ENCODE results near the gene B9D1. TPM values are rescaled to one million over a fixed set of nuclear protein-coding genes. Genes with fewer than 3 reads are reported as not detected.
"Not testable (repeated sequence)": the region's sequence is repeated elsewhere in the genome, so short reads cannot be mapped to it uniquely, and the experiment has no call there.

B9D1 gene
- total and polyA plus RNA-seq, 2 experiments from 2014 or later, result 35.2 to 63.5 TPM

DNA sequence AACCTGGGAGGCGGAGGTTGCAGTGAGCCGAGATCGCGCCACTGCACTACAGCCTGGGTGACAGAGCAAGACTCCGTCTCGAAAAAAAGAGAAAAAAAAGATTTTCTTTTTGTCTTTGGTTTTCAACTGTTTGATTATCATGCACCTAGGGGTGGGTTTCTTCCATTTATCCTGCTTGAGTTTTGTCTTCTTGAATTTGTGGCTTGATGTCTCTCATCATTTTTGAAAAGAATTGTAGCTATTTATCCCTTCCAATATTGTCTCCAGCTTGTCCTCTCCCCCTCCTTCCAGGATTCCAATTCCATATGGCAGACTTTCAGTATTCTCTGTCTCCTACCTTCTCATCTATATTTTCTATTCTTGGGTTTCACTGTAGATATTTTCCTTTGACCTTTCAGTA lies 7.8 kb downstream of the B9D1 start:
- no peak for ATAC-seq

DNA sequence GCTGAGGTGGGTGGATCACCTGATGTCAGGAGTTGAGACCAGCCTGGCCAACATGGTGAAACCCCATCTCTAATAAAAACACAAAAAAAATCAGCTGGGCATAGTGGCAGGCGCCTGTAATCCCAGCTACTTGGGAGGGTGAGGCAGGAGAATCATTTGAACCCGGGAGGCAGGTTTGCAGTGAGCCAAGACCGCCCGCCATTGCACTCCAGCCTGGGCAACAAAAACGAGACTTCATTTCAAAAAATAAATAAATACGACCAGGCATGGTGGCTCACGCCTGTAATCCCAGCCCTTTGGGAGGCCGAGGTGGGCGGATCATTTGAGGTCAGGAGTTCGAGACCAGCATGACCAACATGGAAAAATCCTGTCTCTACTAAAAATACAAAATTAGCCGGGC lies 9.1 kb downstream of the B9D1 start:
- H3K27me3 ChIP-seq (ENCODE audit: insufficient read depth); H3K9me2 ChIP-seq (ENCODE audit: insufficient read depth); H3K4me1 ChIP-seq (ENCODE audit: insufficient read depth); H3K4me2 ChIP-seq; H3K79me2 ChIP-seq (replicated peaks; ENCODE audit: insufficient read depth); H4K20me1 ChIP-seq (replicated peaks; ENCODE audit: insufficient read depth); H2AFZ ChIP-seq; H3K36me3 Mint-ChIP-seq (ENCODE audit: low read depth); ATAC-seq; H3K4me3 Mint-ChIP-seq; H3K27ac ChIP-seq (ENCODE audit: low read depth); H3K9me3 Mint-ChIP-seq; H3K27ac Mint-ChIP-seq; H3K27me3 Mint-ChIP-seq (ENCODE audit: insufficient read depth, low read depth, poor library complexity); H3K36me3 ChIP-seq (ENCODE audit: insufficient read depth); DNase-seq (ENCODE audit: low spot score); H3K4me3 ChIP-seq; H3F3A ChIP-seq (replicated peaks; ENCODE audit: low read depth); H3K4me1 Mint-ChIP-seq: not testable (repeated sequence)

More for the DNA sequence above, 7.8 kb downstream of the B9D1 start:
- Histone ChIP-seq H3K79me2 (replicated peaks; ENCODE audit: insufficient read depth) (no peaks in the 10 kb centered on the region), H3F3A (replicated peaks; ENCODE audit: low read depth) (no peaks in the 10 kb centered on the region), H3K27me3 (ENCODE audit: insufficient read depth) (no peaks in the 10 kb centered on the region), H3K4me2 (no peak overlapping the region), H3K27ac (ENCODE audit: low read depth) (no peak overlapping the region), H2AFZ (no peak overlapping the region), H4K20me1 (replicated peaks; ENCODE audit: insufficient read depth) (no peaks in the 10 kb centered on the region; the same call in 1 of the 2 replicates), H3K36me3 (ENCODE audit: insufficient read depth) (no peaks in the 10 kb centered on the region), H3K9me2 (ENCODE audit: insufficient read depth) (no peaks in the 10 kb centered on the region), H3K4me3 (no peak overlapping the region), H3K4me1 (ENCODE audit: insufficient read depth) (no peaks in the 10 kb centered on the region)
- Mint-ChIP-seq H3K27me3 (ENCODE audit: insufficient read depth, low read depth, poor library complexity) (no peaks in the 10 kb centered on the region), H3K9me3 (no peaks in the 10 kb centered on the region), H3K27ac (no peak overlapping the region), H3K4me3 (no peak overlapping the region), H3K4me1 (no peaks in the 10 kb centered on the region), H3K36me3 (ENCODE audit: low read depth) (peaks cover 7% of the 10 kb centered on the region; the same call in 2 of the 3 replicates)
- TF ChIP-seq, protein P1, sequence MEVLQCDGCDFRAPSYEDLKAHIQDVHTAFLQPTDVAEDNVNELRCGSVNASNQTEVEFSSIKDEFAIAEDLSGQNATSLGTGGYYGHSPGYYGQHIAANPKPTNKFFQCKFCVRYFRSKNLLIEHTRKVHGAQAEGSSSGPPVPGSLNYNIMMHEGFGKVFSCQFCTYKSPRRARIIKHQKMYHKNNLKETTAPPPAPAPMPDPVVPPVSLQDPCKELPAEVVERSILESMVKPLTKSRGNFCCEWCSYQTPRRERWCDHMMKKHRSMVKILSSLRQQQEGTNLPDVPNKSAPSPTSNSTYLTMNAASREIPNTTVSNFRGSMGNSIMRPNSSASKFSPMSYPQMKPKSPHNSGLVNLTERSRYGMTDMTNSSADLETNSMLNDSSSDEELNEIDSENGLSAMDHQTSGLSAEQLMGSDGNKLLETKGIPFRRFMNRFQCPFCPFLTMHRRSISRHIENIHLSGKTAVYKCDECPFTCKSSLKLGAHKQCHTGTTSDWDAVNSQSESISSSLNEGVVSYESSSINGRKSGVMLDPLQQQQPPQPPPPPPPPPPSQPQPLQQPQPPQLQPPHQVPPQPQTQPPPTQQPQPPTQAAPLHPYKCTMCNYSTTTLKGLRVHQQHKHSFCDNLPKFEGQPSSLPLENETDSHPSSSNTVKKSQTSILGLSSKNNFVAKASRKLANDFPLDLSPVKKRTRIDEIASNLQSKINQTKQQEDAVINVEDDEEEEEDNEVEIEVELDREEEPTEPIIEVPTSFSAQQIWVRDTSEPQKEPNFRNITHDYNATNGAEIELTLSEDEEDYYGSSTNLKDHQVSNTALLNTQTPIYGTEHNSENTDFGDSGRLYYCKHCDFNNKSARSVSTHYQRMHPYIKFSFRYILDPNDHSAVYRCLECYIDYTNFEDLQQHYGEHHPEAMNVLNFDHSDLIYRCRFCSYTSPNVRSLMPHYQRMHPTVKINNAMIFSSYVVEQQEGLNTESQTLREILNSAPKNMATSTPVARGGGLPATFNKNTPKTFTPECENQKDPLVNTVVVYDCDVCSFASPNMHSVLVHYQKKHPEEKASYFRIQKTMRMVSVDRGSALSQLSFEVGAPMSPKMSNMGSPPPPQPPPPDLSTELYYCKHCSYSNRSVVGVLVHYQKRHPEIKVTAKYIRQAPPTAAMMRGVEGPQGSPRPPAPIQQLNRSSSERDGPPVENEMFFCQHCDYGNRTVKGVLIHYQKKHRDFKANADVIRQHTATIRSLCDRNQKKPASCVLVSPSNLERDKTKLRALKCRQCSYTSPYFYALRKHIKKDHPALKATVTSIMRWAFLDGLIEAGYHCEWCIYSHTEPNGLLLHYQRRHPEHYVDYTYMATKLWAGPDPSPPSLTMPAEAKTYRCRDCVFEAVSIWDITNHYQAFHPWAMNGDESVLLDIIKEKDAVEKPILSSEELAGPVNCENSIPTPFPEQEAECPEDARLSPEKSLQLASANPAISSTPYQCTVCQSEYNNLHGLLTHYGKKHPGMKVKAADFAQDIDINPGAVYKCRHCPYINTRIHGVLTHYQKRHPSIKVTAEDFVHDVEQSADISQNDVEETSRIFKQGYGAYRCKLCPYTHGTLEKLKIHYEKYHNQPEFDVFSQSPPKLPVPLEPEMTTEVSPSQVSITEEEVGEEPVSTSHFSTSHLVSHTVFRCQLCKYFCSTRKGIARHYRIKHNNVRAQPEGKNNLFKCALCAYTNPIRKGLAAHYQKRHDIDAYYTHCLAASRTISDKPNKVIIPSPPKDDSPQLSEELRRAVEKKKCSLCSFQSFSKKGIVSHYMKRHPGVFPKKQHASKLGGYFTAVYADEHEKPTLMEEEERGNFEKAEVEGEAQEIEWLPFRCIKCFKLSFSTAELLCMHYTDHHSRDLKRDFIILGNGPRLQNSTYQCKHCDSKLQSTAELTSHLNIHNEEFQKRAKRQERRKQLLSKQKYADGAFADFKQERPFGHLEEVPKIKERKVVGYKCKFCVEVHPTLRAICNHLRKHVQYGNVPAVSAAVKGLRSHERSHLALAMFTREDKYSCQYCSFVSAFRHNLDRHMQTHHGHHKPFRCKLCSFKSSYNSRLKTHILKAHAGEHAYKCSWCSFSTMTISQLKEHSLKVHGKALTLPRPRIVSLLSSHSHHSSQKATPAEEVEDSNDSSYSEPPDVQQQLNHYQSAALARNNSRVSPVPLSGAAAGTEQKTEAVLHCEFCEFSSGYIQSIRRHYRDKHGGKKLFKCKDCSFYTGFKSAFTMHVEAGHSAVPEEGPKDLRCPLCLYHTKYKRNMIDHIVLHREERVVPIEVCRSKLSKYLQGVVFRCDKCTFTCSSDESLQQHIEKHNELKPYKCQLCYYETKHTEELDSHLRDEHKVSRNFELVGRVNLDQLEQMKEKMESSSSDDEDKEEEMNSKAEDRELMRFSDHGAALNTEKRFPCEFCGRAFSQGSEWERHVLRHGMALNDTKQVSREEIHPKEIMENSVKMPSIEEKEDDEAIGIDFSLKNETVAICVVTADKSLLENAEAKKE (CRISPR knock-in tag; IDR thresholded peaks at IDR 0.05), result no peak
- TF ChIP-seq, protein P2, sequence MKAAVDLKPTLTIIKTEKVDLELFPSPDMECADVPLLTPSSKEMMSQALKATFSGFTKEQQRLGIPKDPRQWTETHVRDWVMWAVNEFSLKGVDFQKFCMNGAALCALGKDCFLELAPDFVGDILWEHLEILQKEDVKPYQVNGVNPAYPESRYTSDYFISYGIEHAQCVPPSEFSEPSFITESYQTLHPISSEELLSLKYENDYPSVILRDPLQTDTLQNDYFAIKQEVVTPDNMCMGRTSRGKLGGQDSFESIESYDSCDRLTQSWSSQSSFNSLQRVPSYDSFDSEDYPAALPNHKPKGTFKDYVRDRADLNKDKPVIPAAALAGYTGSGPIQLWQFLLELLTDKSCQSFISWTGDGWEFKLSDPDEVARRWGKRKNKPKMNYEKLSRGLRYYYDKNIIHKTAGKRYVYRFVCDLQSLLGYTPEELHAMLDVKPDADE (IDR thresholded peaks at IDR 0.05), result no peak
- TF ChIP-seq CREB1 (CRISPR knock-in tag; IDR thresholded peaks at IDR 0.05; ENCODE audit: low read depth), result no peak
- no peak for TF ChIP-seq ZNF331 (CRISPR knock-in tag; IDR thresholded peaks at IDR 0.05; ENCODE audit: low read depth)
- TF ChIP-seq, protein P3, sequence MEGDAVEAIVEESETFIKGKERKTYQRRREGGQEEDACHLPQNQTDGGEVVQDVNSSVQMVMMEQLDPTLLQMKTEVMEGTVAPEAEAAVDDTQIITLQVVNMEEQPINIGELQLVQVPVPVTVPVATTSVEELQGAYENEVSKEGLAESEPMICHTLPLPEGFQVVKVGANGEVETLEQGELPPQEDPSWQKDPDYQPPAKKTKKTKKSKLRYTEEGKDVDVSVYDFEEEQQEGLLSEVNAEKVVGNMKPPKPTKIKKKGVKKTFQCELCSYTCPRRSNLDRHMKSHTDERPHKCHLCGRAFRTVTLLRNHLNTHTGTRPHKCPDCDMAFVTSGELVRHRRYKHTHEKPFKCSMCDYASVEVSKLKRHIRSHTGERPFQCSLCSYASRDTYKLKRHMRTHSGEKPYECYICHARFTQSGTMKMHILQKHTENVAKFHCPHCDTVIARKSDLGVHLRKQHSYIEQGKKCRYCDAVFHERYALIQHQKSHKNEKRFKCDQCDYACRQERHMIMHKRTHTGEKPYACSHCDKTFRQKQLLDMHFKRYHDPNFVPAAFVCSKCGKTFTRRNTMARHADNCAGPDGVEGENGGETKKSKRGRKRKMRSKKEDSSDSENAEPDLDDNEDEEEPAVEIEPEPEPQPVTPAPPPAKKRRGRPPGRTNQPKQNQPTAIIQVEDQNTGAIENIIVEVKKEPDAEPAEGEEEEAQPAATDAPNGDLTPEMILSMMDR (conservative IDR thresholded peaks at IDR 0.05; ENCODE audit: low read depth in 2 of 2), result no peak
- no peak for TF ChIP-seq NANOG (IDR thresholded peaks at IDR 0.05; ENCODE audit: borderline replicate concordance)
- DNase-seq (ENCODE audit: low spot score), result no peak
